Mucosa of stomach (tissue), 1 donor: ENCODE measurements around the gene MDN1.

Source experiments
- H3K27me3 ChIP-seq: one replicate; pipeline ENCODE4 v1.7.0; 2013; ENCODE audit warnings: mild to moderate bottlenecking, low read length; ENCODE audit not compliant: control insufficient read depth, insufficient read depth
- H3K36me3 ChIP-seq: one replicate; pipeline ENCODE4 v1.7.0; 2013; ENCODE audit warnings: low read length; ENCODE audit not compliant: control insufficient read depth, insufficient read depth
- H3K4me1 ChIP-seq: one replicate; pipeline ENCODE4 v1.7.0; 2013; ENCODE audit warnings: mild to moderate bottlenecking, low read length; ENCODE audit not compliant: control insufficient read depth, insufficient read depth
- H3K4me3 ChIP-seq: one replicate; pipeline ENCODE4 v1.7.0; 2013; ENCODE audit warnings: low read length
- H3K9ac ChIP-seq: one replicate; pipeline ENCODE4 v1.7.0; 2013; ENCODE audit warnings: mild to moderate bottlenecking, low read length, moderate library complexity
- H3K9me3 ChIP-seq: one replicate; pipeline ENCODE4 v1.7.0; 2013; ENCODE audit warnings: mild to moderate bottlenecking, low read length, moderate library complexity; ENCODE audit not compliant: control insufficient read depth
- donor health status: Pancreatic carcinoma.

MDN1 gene

DNA sequence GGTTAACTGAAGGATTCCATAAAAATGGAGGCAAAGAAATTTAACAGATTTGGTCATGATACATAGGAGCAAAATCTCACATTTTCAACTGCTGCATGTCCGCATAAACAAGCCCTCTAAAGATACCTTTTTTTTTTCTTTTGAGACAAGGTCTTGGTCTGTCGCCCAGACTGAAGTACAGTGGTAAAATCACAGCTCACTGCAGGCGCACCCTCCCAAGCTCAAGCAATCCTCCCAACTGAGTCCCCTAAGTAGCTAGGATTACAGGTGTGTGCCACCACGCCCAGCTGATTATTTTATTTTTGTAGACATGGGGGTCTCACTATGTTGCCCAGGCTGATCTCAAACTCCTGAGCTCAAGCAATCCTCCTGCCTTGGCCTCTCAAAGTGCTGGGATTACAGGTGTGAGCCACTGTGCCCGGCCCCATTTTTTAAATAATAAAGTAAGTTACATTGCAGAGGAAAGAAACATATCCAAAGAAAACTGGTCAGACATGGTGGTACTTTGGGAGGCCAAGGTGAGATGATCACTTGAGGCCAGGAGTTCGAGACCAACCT, 13.7 kb downstream of the MDN1 start:
- H3K9me3 ChIP-seq = no peaks in the 10 kb centered on the region
- no peaks in the 10 kb centered on the region for H3K27me3 ChIP-seq
- no peaks in the 10 kb centered on the region for H3K36me3 ChIP-seq
- H3K4me1 ChIP-seq = no peaks in the 10 kb centered on the region
- H3K4me3 ChIP-seq = no peak overlapping the region
- no peak overlapping the region for H3K9ac ChIP-seq

DNA sequence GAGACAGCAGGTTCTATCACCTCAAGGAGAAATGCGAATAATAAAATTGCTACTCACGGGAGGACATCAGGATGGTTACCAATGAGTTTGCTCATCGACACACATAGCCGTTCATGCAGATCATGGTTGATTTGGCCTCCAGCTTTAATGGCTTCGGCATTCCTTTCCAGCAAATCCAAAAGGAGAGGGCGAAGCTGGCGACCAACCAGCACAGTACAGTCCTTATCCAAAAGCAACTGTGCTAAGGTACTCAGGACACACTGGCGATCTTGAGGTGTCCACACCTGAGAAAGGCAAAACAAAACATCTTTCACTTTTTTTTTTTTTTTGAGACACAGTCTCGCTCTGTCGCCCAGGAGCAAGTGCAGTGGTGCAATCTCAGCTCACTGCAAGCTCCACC, 16.3 kb downstream of the MDN1 start:
- Histone ChIP-seq H3K4me1 (no peaks in the 10 kb centered on the region), H3K9me3 (no peaks in the 10 kb centered on the region), H3K4me3 (no peak overlapping the region), H3K36me3 (no peaks in the 10 kb centered on the region), H3K27me3 (no peaks in the 10 kb centered on the region), H3K9ac (no peak overlapping the region)

- Histone ChIP-seq H3K36me3 (no peaks in the 10 kb centered on the region), H3K9me3 (no peaks in the 10 kb centered on the region), H3K27me3 (no peaks in the 10 kb centered on the region), H3K4me1 (no peaks in the 10 kb centered on the region), H3K9ac (no peak overlapping the region), H3K4me3 (no peak overlapping the region)
Measured at GRCh38 chr6:89799756-89800155, 19.8 kb downstream of the MDN1 start.

DNA sequence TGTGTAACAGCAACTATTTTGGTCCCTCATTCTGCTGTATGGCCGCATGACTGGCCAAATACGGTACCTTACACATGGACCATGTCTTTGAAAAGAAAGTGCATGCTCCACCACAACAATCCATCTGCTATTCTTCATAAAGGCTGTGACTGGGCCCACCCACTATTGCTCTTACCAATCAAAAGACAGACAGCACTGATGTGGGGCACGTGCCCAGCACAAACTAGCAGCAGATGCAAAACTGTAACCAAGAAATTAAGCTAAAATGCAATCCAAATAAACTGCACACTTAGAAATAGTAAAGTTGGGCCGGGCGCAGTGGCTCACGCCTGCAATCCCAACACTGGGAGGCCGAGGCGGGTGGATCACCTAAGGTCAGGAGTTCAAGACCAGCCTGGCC, 20.5 kb downstream of the MDN1 start:
- no peak overlapping the region for H3K9ac ChIP-seq
- H3K27me3 ChIP-seq = no peaks in the 10 kb centered on the region
- no peaks in the 10 kb centered on the region for H3K36me3 ChIP-seq
- no peaks in the 10 kb centered on the region for H3K4me1 ChIP-seq
- no peak overlapping the region for H3K4me3 ChIP-seq
- no peaks in the 10 kb centered on the region for H3K9me3 ChIP-seq

DNA sequence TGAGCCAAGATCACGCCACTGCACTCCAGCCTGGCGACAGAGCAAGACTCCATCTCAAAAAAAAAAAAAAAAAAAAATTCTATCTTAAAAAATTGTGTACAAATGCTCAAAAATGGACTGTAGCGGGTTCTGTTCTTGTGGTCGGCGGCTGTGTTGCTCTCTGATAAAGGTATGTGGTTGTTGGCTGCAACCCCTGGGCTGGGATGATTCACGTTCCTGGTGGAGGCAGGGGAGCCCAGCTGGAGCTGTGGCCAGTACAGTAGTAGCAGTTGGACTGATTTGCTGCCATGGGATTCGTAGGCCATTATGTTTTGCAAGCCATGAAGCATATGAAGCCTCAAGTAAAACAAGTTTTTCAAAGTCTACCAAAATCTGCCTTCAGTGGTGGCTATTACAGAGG, 22.3 kb downstream of the MDN1 start:
- Histone ChIP-seq H3K4me3 (no peak overlapping the region), H3K27me3 (no peaks in the 10 kb centered on the region), H3K4me1 (no peaks in the 10 kb centered on the region), H3K9ac (no peak overlapping the region), H3K36me3 (no peaks in the 10 kb centered on the region), H3K9me3 (no peaks in the 10 kb centered on the region)

- H3K36me3 ChIP-seq = no peaks in the 10 kb centered on the region
- no peaks in the 10 kb centered on the region for H3K4me1 ChIP-seq
- no peaks in the 10 kb centered on the region for H3K9me3 ChIP-seq
- H3K4me3 ChIP-seq = no peak overlapping the region
- H3K9ac ChIP-seq = no peak overlapping the region
- H3K27me3 ChIP-seq = no peaks in the 10 kb centered on the region
Measured at GRCh38 chr6:89794324-89794723, 25.3 kb downstream of the MDN1 start.

DNA sequence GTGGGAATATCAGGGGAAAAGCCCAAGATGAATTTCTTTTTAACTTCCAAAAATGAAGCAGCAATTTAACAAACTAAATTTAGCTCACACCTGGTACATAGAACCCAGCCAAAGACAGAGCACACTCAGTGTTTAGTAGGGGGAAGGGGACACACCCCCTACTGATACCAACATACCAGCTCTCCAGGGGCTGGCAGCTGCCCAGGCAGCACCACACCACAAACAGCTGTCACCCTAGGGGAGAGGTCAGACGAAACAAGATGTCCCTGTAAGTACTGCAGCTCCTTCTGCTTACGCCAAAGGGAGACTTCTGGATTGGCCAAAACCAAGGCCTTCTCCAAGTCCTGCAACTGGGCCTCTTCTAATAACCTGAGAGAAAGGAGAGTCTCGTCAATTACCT, 26.0 kb downstream of the MDN1 start:
- no peaks in the 10 kb centered on the region for H3K27me3 ChIP-seq
- no peaks in the 10 kb centered on the region for H3K36me3 ChIP-seq
- no peak overlapping the region for H3K4me3 ChIP-seq

GRCh38 chr6:89792881-89793280, 26.7 kb downstream of the MDN1 start:
- Histone ChIP-seq H3K4me1 (no peaks in the 10 kb centered on the region), H3K9ac (no peak overlapping the region), H3K9me3 (no peaks in the 10 kb centered on the region), H3K36me3 (no peaks in the 10 kb centered on the region), H3K27me3 (no peaks in the 10 kb centered on the region), H3K4me3 (no peak overlapping the region)

More for the DNA sequence above, 26.0 kb downstream of the MDN1 start:
- no peaks in the 10 kb centered on the region for H3K4me1 ChIP-seq
- H3K9me3 ChIP-seq = no peaks in the 10 kb centered on the region
- no peak overlapping the region for H3K9ac ChIP-seq

DNA sequence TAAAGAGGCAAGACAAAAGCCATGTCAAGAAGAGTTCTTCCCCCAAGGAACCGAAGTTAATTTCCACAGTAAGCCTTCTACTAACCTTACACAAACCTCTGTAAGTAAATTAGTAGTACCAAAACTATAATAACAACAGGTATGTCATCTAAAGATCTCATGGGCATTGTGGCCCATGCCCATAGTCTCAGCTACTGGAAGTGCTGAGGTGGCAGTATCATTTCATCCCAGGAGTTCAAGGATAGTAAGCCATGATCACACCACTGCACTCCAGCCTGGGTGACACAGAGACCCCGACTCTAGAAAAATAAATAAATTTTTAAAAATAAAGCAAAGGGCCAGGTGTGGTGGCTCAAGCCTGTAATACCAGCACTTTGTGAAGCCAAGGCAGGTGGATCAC, 29.2 kb downstream of the MDN1 start:
- no peaks in the 10 kb centered on the region for H3K27me3 ChIP-seq
- no peaks in the 10 kb centered on the region for H3K9me3 ChIP-seq
- H3K4me3 ChIP-seq = no peak overlapping the region
- H3K9ac ChIP-seq = no peak overlapping the region
- H3K4me1 ChIP-seq = no peaks in the 10 kb centered on the region
- H3K36me3 ChIP-seq = no peaks in the 10 kb centered on the region

- Histone ChIP-seq H3K9ac (no peak overlapping the region), H3K9me3 (no peaks in the 10 kb centered on the region), H3K4me1 (no peaks in the 10 kb centered on the region), H3K36me3 (no peaks in the 10 kb centered on the region), H3K4me3 (no peak overlapping the region), H3K27me3 (no peaks in the 10 kb centered on the region)
Measured at GRCh38 chr6:89789980-89790379, 29.6 kb downstream of the MDN1 start.

DNA sequence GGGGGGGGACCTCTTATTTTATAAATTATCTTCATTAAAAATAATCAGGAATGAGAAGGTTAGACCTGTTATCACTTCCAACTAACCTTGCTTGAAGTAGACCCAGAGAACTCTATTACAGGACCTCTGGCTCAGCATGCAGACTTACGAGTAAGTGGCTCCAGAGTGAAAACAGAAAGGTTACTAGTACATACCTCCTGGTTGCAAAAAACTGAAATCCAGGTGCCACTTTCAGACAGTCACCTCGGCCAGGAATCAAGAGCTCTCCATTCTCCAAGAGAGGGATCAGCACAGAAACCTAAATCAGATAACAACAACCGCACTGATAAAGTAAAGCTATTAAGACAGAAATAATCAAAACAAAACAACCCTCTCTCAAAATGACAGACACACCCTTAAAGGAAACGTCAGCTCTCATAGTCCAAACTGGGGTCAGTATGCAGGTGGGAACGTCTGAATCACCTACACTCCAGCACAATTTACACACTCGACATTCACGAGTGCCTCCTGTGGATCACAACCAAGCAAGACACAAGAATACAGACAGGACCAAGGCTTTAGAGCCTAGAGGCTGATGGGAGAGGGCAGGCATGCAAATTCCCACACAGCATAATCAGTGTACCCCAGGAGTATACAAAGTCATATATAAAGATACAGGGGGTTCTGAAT, 31.8 kb downstream of the MDN1 start:
- no peaks in the 10 kb centered on the region for H3K27me3 ChIP-seq
- H3K4me1 ChIP-seq = no peaks in the 10 kb centered on the region
- no peaks in the 10 kb centered on the region for H3K9me3 ChIP-seq
- no peak overlapping the region for H3K4me3 ChIP-seq
- no peaks in the 10 kb centered on the region for H3K36me3 ChIP-seq
- H3K9ac ChIP-seq = no peak overlapping the region

- H3K9ac ChIP-seq = no peak overlapping the region
- no peaks in the 10 kb centered on the region for H3K36me3 ChIP-seq
- H3K4me1 ChIP-seq = no peaks in the 10 kb centered on the region
- no peaks in the 10 kb centered on the region for H3K9me3 ChIP-seq
- H3K27me3 ChIP-seq = no peaks in the 10 kb centered on the region
- no peak overlapping the region for H3K4me3 ChIP-seq
Measured at GRCh38 chr6:89786970-89787369, 32.6 kb downstream of the MDN1 start.

DNA sequence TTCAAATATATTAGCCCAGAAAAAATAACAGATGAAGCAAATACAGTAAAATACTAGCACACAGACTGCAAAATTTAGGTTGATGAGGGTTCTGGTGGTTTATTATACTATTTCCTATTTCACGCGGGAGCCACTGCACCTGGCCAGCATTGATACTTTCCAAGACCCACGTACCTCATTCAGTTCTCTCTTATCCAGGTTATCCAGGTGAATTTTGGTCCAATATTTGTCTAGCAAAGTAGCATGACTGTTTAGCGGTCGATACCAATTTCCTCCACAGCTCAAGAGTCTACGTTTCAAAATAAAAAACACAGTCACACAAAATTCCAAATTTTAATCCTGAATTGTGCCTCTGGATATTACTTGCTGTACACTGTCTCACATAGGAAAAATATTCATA, 34.8 kb downstream of the MDN1 start:
- no peak overlapping the region for H3K9ac ChIP-seq
- H3K36me3 ChIP-seq = no peaks in the 10 kb centered on the region
- H3K27me3 ChIP-seq = no peaks in the 10 kb centered on the region
- no peaks in the 10 kb centered on the region for H3K4me1 ChIP-seq
- no peak overlapping the region for H3K4me3 ChIP-seq
- no peaks in the 10 kb centered on the region for H3K9me3 ChIP-seq
